ENCODE results near the gene DPH1.

- TF ChIP-seq POLR2AphosphoS5 (IDR thresholded peaks at IDR 0.05) (no peak), CTCF (IDR thresholded peaks at IDR 0.05) (no peak)
Observed at GRCh38 chr17:2037155-2037554, 7.2 kb downstream of the DPH1 start.
